ENCODE measurements around the gene CCNL2.

Gene CCNL2

GRCh38 chr1:1336931-1337792 is 62.0 kb downstream of the CCNL2 start:
- no peaks in the 10 kb centered on the region for H3K27me3 ChIP-seq (ENCODE audit: insufficient read depth, low read length, poor library complexity, severe bottlenecking)
- no peaks in the 10 kb centered on the region for H3K9me3 ChIP-seq (ENCODE audit: insufficient read depth, low read depth, low read length)
- H4K20me1 ChIP-seq (ENCODE audit: insufficient read depth, low read length, poor library complexity, severe bottlenecking) = no peaks in the 10 kb centered on the region
- no peaks in the 10 kb centered on the region for H3F3A ChIP-seq (ENCODE audit: low read depth)
- H3K9ac ChIP-seq (ENCODE audit: low read depth, low read length, poor library complexity, severe bottlenecking) = no peak overlapping the region
- H3K9me2 ChIP-seq (replicated peaks; ENCODE audit: low read depth, low read length) = no peaks in the 10 kb centered on the region
- H3K4me1 ChIP-seq (ENCODE audit: insufficient read depth, low read length, poor library complexity, severe bottlenecking) = no peaks in the 10 kb centered on the region
- TF ChIP-seq CTCF (conservative IDR thresholded peaks at IDR 0.05; ENCODE audit: low read length) (no peak), EZH2phosphoT487 (IDR thresholded peaks at IDR 0.05; ENCODE audit: borderline replicate concordance) (no peak)
- no peak overlapping the region for H3K4me3 ChIP-seq (ENCODE audit: low read length, poor library complexity, severe bottlenecking)
- no peaks in the 10 kb centered on the region; the same call in 1 of the 2 replicates for H3K36me3 ChIP-seq (ENCODE audit: insufficient read depth, low read length)
- no peaks in the 10 kb centered on the region for H3K79me2 ChIP-seq (ENCODE audit: insufficient read depth, low read length)
- no peak overlapping the region for H2AFZ ChIP-seq (ENCODE audit: low read length)
- no peak overlapping the region for H3K4me2 ChIP-seq (ENCODE audit: low read depth, low read length, poor library complexity, severe bottlenecking)

DNA sequence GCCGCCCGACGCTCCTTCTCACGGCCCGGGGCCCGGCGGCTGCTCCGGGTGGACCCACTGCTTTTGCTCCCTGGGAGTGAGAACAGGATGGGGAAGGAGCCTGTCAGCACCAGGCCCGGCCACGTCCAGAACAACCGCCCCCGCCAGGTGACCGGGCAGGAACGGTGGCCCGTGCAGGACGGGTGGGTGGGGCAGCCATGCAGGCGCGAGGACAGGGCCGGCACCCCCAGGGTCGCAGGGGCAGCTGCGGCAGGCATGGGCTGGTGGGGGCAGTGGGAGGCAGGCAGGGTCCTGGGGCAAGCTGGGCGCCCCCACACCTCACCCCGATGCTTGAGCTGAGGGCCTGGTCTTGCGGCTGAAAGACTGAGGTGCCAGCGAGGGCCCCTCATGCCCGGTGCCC is 62.7 kb downstream of the CCNL2 start:
- Histone ChIP-seq H4K20me1 (ENCODE audit: insufficient read depth, low read length, poor library complexity, severe bottlenecking) (no peaks in the 10 kb centered on the region), H3K4me1 (ENCODE audit: insufficient read depth, low read length, poor library complexity, severe bottlenecking) (no peaks in the 10 kb centered on the region), H2AFZ (ENCODE audit: low read length) (no peak overlapping the region), H3K27me3 (ENCODE audit: insufficient read depth, low read length, poor library complexity, severe bottlenecking) (no peaks in the 10 kb centered on the region), H3K79me2 (ENCODE audit: insufficient read depth, low read length) (no peaks in the 10 kb centered on the region), H3F3A (ENCODE audit: low read depth) (no peaks in the 10 kb centered on the region), H3K4me3 (ENCODE audit: low read length, poor library complexity, severe bottlenecking) (no peak overlapping the region), H3K9ac (ENCODE audit: low read depth, low read length, poor library complexity, severe bottlenecking) (no peak overlapping the region), H3K36me3 (ENCODE audit: insufficient read depth, low read length) (no peaks in the 10 kb centered on the region; the same call in 1 of the 2 replicates), H3K9me2 (replicated peaks; ENCODE audit: low read depth, low read length) (no peaks in the 10 kb centered on the region), H3K4me2 (ENCODE audit: low read depth, low read length, poor library complexity, severe bottlenecking) (no peak overlapping the region), H3K9me3 (ENCODE audit: insufficient read depth, low read depth, low read length) (no peaks in the 10 kb centered on the region)
- TF ChIP-seq EZH2phosphoT487 (IDR thresholded peaks at IDR 0.05; ENCODE audit: borderline replicate concordance) (no peak), CTCF (conservative IDR thresholded peaks at IDR 0.05; ENCODE audit: low read length) (no peak)

DNA sequence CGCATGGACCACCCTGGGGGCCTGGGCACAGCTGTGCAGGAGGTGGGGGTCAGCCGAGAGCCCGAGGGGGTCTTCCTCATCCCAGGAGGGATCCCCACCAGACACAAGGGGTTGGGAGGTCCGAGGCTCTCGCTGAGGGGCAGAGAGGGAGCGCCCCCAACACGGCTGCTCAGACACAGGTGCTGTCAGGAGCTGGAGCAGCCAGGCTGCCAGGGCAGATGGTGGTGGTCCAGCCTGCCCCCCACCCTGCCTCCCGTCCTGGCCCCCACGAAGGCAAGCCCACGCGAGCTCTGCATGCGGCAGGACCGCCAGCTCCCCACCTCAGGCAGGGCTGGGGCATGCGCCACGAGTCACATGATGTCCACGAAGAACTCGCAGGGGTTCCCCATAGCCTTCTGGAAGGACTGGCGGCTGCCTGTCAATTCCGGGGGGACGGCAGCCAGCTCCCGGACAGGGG is 63.3 kb downstream of the CCNL2 start:
- no peak overlapping the region for H3K9ac ChIP-seq (ENCODE audit: low read depth, low read length, poor library complexity, severe bottlenecking)
- H4K20me1 ChIP-seq (ENCODE audit: insufficient read depth, low read length, poor library complexity, severe bottlenecking) = no peaks in the 10 kb centered on the region
- H3K4me1 ChIP-seq (ENCODE audit: insufficient read depth, low read length, poor library complexity, severe bottlenecking) = no peaks in the 10 kb centered on the region
- H3K4me2 ChIP-seq (ENCODE audit: low read depth, low read length, poor library complexity, severe bottlenecking) = no peak overlapping the region
- H3F3A ChIP-seq (ENCODE audit: low read depth) = no peaks in the 10 kb centered on the region
- TF ChIP-seq EZH2phosphoT487 (IDR thresholded peaks at IDR 0.05; ENCODE audit: borderline replicate concordance) (no peak), CTCF (conservative IDR thresholded peaks at IDR 0.05; ENCODE audit: low read length) (no peak)
- H3K79me2 ChIP-seq (ENCODE audit: insufficient read depth, low read length) = no peaks in the 10 kb centered on the region
- no peak overlapping the region for H3K4me3 ChIP-seq (ENCODE audit: low read length, poor library complexity, severe bottlenecking)
- no peaks in the 10 kb centered on the region for H3K9me3 ChIP-seq (ENCODE audit: insufficient read depth, low read depth, low read length)
- H2AFZ ChIP-seq (ENCODE audit: low read length) = no peak overlapping the region
- H3K36me3 ChIP-seq (ENCODE audit: insufficient read depth, low read length) = no peaks in the 10 kb centered on the region; the same call in 1 of the 2 replicates
- no peaks in the 10 kb centered on the region for H3K27me3 ChIP-seq (ENCODE audit: insufficient read depth, low read length, poor library complexity, severe bottlenecking)
- no peaks in the 10 kb centered on the region for H3K9me2 ChIP-seq (replicated peaks; ENCODE audit: low read depth, low read length)
